ENCODE data around the gene LRRK2. TPM values are rescaled to one million over a fixed set of nuclear protein-coding genes. Genes with fewer than 3 reads are reported as not detected.
"Not testable (repeated sequence)": the region's sequence is repeated elsewhere in the genome, so short reads cannot be mapped to it uniquely, and the experiment has no call there.

Gene LRRK2
- 26.7 TPM for polyA plus RNA-seq (ENCODE audit: insufficient read length)
- long read RNA-seq, donor 1 = 0 reads
- long read RNA-seq, donor 2 = 0 reads
- long read RNA-seq, donor 3 = 0 reads
- long read RNA-seq, donor 4 = 0 reads
- long read RNA-seq, donor 5 = 0 reads
- long read RNA-seq, donor 6, partial matches to known transcripts = 8 of 8 reads
- long read RNA-seq, donor 6, other reads (novel, unspliced or antisense) = 0 of 8 reads
- long read RNA-seq, donor 7 = 0 reads
- long read RNA-seq, donor 8 = 0 reads

GRCh38 chr12:40224439-40225291 is at the start of gene LRRK2:
Gene LRRK2 (plus strand): TSS chr12:40224997. CDS start chr12:40225132, 135 bp downstream.
- peak; percentile 66 for DNase-seq

- DNase-seq = no peak
Observed at GRCh38 chr12:40175045-40175444, 49.8 kb upstream of the LRRK2 start.

- DNase-seq = no peak
Observed at GRCh38 chr12:40175489-40175888, 49.3 kb upstream of the LRRK2 start.

DNA sequence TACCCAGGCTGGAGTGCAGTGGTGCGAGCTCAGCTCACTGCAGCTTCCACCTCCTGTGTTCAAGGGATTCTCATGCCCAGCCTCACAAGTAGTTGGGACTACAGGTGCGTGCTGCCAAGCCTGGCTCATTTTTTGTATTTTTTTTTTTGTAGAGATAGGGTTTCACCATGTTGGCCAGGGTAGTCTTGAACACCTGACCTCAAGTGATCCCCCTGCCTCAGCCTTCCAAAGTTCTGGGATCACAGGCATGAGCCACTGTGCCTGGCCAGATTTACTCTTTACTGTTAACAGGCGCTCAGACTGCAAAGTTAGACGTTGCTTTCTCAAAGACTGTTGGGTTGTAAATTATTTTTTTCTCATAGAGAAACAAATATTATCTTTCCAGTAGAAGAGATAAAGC is 46.1 kb upstream of the LRRK2 start:
- DNase-seq = no peak

GRCh38 chr12:40181490-40181889 is 43.3 kb upstream of the LRRK2 start:
- no peak for DNase-seq

- DNase-seq = no peak
Observed at GRCh38 chr12:40183715-40184114, 41.1 kb upstream of the LRRK2 start.

DNA sequence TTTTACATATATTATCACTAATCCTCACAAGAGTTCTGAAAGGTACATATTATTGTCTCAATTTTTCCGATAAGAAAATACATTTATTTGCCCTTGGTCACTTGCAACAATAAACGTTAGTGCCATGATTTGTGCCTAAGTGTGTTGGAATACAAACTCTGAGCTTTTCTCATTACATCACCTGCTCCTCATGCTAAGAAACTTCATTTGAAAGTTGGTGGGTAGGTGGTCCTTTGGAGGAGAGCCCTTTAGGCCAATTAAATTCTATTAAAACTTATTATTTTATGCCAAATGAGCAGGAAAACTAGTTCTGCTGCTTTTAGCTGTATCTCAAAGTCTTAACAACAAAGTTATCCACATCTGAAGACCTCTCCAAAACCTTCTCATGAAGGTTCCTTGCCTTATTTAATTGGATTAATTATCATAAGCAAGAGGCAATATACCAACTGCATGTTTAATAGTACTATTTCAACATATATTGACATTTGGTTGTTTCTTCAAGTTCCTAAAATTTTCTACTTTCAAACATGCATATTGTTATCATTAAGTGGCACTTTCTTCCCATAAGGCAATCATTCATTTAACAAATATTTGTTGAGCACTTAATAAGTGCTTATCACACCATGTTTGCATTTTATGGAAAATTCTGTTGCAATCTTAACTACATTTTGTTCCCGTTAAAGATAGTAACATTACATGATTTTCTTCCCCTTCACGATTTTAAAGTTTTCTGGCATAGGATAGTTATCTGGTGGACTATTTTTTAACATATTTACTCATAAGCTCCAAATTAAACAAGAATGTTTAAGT is 40.1 kb upstream of the LRRK2 start:
- DNase-seq = no peak

DNA sequence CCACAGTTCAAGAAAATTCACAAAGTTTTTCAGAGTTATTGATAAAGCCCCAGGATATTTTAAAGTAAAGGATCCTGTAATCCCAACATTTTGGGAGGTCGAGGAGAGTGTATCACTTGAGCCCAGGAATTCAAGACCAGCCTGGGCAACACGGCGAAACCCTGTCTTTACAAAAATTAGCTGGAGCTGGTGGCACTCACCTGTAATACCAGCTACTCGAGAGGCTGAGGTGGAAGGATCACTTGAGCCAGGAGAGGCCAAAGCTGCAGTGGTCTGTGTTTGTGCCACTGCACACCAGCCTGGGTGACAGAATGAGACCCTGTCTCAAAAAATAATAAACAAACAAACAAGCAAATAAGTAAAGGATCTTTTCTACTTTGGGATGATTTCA is 39.5 kb upstream of the LRRK2 start:
- DNase-seq = no peak

- no peak for DNase-seq
Observed at GRCh38 chr12:40188558-40189320, 36.1 kb upstream of the LRRK2 start.

GRCh38 chr12:40192704-40193255 is 32.0 kb upstream of the LRRK2 start:
- no peak for DNase-seq

- DNase-seq = no peak
Observed at GRCh38 chr12:40194846-40195245, 30.0 kb upstream of the LRRK2 start.

GRCh38 chr12:40197590-40197989 is 27.2 kb upstream of the LRRK2 start:
- DNase-seq = no peak

GRCh38 chr12:40198601-40199000 is 26.2 kb upstream of the LRRK2 start:
- no peak for DNase-seq

- no peak for DNase-seq
Observed at GRCh38 chr12:40202095-40203059, 22.4 kb upstream of the LRRK2 start.

DNA sequence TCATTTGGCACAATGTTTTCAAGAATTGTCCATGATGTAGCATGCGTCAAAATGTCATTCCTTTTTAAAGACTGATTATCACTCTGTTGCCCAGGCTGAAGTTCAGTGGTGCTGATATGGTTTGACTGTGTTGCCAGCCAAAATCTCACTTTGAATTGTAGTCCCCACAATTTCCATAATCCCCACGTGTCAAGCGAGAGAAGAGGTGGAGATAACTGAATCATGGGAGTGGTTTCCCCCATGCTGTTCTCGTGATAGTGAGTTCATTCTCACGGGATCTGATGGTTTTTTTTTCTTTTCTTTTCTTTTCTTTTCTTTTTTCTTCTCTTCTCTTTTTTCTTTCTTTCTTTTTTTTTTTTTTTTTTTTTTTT is 21.8 kb upstream of the LRRK2 start:
- no peak for DNase-seq

GRCh38 chr12:40204337-40204736 is 20.5 kb upstream of the LRRK2 start:
- no peak for DNase-seq

DNA sequence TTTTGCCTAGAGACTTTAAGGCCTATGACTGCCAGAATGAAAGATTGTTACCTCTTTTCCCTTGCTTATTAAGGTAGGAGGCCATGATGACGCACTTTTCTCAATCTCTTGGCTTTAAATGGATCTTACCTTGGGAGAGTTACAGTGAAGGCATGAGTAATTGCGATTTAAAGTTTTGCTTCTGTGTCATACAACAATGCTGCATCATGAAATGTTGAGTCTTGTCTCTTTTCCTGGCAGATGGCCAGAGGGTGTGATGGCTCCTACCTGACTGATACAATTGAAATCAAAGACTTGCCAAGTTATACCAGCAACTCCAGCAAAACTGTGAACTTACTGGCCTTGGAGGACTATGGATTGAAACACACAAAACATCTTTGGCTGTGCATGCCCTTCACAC is 17.2 kb upstream of the LRRK2 start:
- DNase-seq = no peak

DNA sequence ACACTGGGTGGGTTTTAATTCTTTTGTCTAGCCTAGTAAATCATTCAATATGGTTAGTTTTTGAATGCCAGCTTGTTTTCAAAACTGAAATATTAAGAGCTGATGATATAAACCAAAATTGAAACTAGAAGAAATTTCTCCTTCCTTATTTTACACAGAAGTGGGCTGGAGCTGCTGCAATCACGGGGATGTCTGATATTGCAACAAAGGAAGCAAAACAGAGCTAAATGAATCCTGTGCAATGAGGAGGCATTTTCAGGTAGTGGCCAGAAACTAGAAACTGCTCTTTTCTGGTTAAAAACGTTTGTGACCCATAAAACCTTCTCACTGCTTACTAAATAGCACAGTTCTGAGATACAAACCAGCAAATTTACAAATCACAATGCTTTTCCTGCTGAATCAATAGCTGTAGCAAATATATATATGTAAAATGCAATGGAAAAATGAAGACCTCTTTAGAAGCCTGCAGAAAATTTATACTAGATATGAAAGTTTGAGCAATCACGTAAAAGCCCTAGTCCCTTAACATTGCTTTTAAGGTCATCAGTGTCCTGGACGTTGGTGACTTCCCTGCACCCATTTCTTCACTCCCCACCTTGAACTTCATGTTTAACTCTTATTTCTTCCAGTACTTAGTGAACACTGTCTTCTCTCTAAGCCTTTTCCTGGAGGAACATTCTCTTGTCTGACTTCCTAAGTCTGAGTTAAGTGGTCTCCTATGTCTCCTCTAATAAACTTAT is 15.9 kb upstream of the LRRK2 start:
- no peak for DNase-seq

DNA sequence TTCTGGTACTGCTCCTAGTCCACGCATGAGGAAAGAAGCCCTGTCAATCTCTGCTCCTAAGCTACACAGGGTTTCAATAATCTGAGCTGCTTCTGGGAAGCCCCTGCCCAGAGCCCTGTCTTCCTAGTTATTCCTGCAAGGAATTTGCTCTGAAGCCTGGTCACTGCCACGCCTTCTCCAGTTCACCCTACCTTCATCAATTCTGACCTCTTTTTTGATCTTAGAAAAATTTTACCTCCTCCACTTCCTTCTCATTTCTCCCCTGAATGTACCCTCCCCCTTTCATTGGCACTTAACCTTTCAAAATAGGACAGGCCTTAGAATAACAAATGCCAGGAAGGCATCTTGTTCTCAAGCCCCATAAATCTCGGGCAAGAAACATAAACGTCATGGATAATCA is 14.9 kb upstream of the LRRK2 start:
- peak; percentile 26 for DNase-seq

DNA sequence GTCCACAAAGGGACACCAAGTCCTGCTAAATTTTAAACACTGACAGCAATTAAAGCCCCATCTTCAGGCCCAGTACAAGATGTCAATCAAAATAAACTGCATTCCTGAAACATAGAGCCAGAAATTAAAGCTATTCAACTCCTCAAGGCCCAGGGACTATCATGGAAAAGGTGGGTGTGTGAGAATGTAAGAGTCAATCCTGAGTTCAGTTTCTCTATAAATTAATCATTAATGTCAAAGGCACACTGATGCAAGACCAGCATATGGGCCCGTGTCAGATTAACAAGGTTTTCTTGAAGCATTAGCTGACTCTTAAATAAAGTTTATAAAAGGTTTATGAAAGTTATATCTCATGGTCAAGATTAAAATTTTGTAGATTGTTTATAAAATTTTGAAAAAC is 13.6 kb upstream of the LRRK2 start:
- not testable (repeated sequence) for DNase-seq
